ENCODE data around the gene GOSR1.
"Not testable (repeated sequence)": the region's sequence is repeated elsewhere in the genome, so short reads cannot be mapped to it uniquely, and the experiment has no call there.

GOSR1 gene

DNA sequence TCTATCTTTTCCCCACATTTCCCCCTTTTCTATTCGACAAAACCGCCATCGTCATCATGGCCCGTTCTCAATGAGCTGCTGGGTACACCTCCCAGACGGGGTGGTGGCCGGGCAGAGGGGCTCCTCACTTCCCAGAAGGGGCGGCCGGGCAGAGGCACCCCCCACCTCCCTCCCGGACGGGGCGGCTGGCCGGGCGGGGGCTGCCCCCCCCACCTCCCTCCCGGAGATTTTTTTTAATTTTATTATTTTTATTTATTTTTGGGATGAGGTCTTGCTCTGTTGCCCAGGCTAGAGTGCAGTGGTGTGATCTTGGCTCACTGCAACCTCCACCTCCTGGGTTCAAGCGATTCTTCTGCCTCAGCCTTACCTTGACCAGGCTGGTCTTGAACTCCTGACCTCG is 59.6 kb downstream of the GOSR1 start:
- H3K36me3 ChIP-seq (ENCODE audit: control insufficient read depth, insufficient read depth, low read length); H3K4me3 ChIP-seq (ENCODE audit: insufficient read depth, low read depth, low read length, poor library complexity, severe bottlenecking); DNase-seq; H3K4me1 ChIP-seq (ENCODE audit: control insufficient read depth, insufficient read depth, low read length, poor library complexity, severe bottlenecking); H3K9me3 ChIP-seq (ENCODE audit: control insufficient read depth, low read length); H3K27me3 ChIP-seq (replicated peaks; ENCODE audit: control insufficient read depth, insufficient read depth, low read length, poor library complexity, severe bottlenecking); H3K27ac ChIP-seq (ENCODE audit: insufficient read depth, low read length, poor library complexity, severe bottlenecking): not testable (repeated sequence)

GRCh38 chr17:30537667-30538066 is 60.5 kb downstream of the GOSR1 start:
- not testable (repeated sequence) for H3K4me3 ChIP-seq (ENCODE audit: insufficient read depth, low read depth, low read length, poor library complexity, severe bottlenecking); H3K9me3 ChIP-seq (ENCODE audit: control insufficient read depth, low read length); H3K27ac ChIP-seq (ENCODE audit: insufficient read depth, low read length, poor library complexity, severe bottlenecking); DNase-seq; H3K4me1 ChIP-seq (ENCODE audit: control insufficient read depth, insufficient read depth, low read length, poor library complexity, severe bottlenecking); H3K27me3 ChIP-seq (replicated peaks; ENCODE audit: control insufficient read depth, insufficient read depth, low read length, poor library complexity, severe bottlenecking); H3K36me3 ChIP-seq (ENCODE audit: control insufficient read depth, insufficient read depth, low read length)

DNA sequence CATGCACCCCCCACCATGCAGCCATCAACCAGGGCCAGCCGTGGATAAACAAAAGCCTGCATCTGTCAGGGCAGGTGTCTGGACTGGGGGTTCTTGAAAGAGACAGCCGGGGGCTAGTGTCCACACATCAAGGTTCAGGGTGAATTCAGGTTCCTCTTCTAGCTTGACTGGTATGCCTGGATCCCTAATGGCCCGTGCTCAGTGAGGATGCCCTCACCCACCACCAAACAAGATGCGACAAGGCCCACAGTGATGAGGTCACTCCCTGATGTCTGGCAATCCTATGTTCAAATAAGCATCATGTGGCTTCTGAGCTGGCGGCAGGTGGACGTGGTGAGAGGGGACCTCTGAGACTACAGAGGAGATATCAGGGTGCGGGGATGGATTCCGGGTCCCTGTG is 64.6 kb downstream of the GOSR1 start:
- H3K27me3 ChIP-seq (replicated peaks; ENCODE audit: control insufficient read depth, insufficient read depth, low read length, poor library complexity, severe bottlenecking) = no peaks in the 10 kb centered on the region
- H3K9me3 ChIP-seq (ENCODE audit: control insufficient read depth, low read length) = no peaks in the 10 kb centered on the region
- no peak for DNase-seq
- H3K4me1 ChIP-seq (ENCODE audit: control insufficient read depth, insufficient read depth, low read length, poor library complexity, severe bottlenecking) = no peaks in the 10 kb centered on the region
- H3K4me3 ChIP-seq (ENCODE audit: insufficient read depth, low read depth, low read length, poor library complexity, severe bottlenecking) = no peak overlapping the region
- no peak overlapping the region for H3K27ac ChIP-seq (ENCODE audit: insufficient read depth, low read length, poor library complexity, severe bottlenecking)
- H3K36me3 ChIP-seq (ENCODE audit: control insufficient read depth, insufficient read depth, low read length) = no peaks in the 10 kb centered on the region

- H3K4me1 ChIP-seq (ENCODE audit: control insufficient read depth, insufficient read depth, low read length, poor library complexity, severe bottlenecking) = no peaks in the 10 kb centered on the region
- H3K4me3 ChIP-seq (ENCODE audit: insufficient read depth, low read depth, low read length, poor library complexity, severe bottlenecking) = no peak overlapping the region
- no peaks in the 10 kb centered on the region for H3K27me3 ChIP-seq (replicated peaks; ENCODE audit: control insufficient read depth, insufficient read depth, low read length, poor library complexity, severe bottlenecking)
- no peak overlapping the region for H3K27ac ChIP-seq (ENCODE audit: insufficient read depth, low read length, poor library complexity, severe bottlenecking)
- no peaks in the 10 kb centered on the region for H3K9me3 ChIP-seq (ENCODE audit: control insufficient read depth, low read length)
- no peaks in the 10 kb centered on the region for H3K36me3 ChIP-seq (ENCODE audit: control insufficient read depth, insufficient read depth, low read length)
- DNase-seq = no peak
Measured at GRCh38 chr17:30543456-30543855, 66.2 kb downstream of the GOSR1 start.

- Histone ChIP-seq H3K27ac (ENCODE audit: insufficient read depth, low read length, poor library complexity, severe bottlenecking) (no peak overlapping the region), H3K4me3 (ENCODE audit: insufficient read depth, low read depth, low read length, poor library complexity, severe bottlenecking) (no peak overlapping the region), H3K4me1 (ENCODE audit: control insufficient read depth, insufficient read depth, low read length, poor library complexity, severe bottlenecking) (no peaks in the 10 kb centered on the region), H3K9me3 (ENCODE audit: control insufficient read depth, low read length) (no peaks in the 10 kb centered on the region), H3K36me3 (ENCODE audit: control insufficient read depth, insufficient read depth, low read length) (no peaks in the 10 kb centered on the region), H3K27me3 (replicated peaks; ENCODE audit: control insufficient read depth, insufficient read depth, low read length, poor library complexity, severe bottlenecking) (no peaks in the 10 kb centered on the region)
- no peak for DNase-seq
Measured at GRCh38 chr17:30545024-30545423, 67.8 kb downstream of the GOSR1 start.

- DNase-seq = no peak
- Histone ChIP-seq H3K27me3 (replicated peaks; ENCODE audit: control insufficient read depth, insufficient read depth, low read length, poor library complexity, severe bottlenecking) (no peaks in the 10 kb centered on the region), H3K36me3 (ENCODE audit: control insufficient read depth, insufficient read depth, low read length) (no peaks in the 10 kb centered on the region), H3K4me3 (ENCODE audit: insufficient read depth, low read depth, low read length, poor library complexity, severe bottlenecking) (no peak overlapping the region), H3K4me1 (ENCODE audit: control insufficient read depth, insufficient read depth, low read length, poor library complexity, severe bottlenecking) (no peaks in the 10 kb centered on the region), H3K27ac (ENCODE audit: insufficient read depth, low read length, poor library complexity, severe bottlenecking) (no peak overlapping the region), H3K9me3 (ENCODE audit: control insufficient read depth, low read length) (no peaks in the 10 kb centered on the region)
Measured at GRCh38 chr17:30547778-30548573, 70.8 kb downstream of the GOSR1 start.

DNA sequence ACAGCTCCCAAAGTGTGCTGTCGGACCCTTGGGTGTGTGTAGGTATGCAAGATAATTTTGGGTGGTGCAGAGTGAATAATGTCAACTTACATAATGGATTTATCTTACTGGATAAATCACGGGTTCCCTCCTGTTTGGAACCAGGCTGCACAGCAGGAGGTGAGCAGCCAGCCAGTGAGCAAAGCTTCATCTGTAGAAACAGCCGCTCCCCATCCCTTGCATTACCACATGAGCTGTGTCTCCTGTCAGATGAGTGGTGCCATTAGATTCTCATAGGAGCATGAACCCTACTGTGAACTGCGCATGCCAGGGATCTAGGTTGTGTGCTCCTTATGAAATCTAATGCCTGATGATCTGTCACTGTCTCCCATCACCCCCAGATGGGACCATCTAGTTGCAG is 72.0 kb downstream of the GOSR1 start:
- H3K27me3 ChIP-seq (replicated peaks; ENCODE audit: control insufficient read depth, insufficient read depth, low read length, poor library complexity, severe bottlenecking); H3K4me3 ChIP-seq (ENCODE audit: insufficient read depth, low read depth, low read length, poor library complexity, severe bottlenecking); DNase-seq; H3K27ac ChIP-seq (ENCODE audit: insufficient read depth, low read length, poor library complexity, severe bottlenecking); H3K9me3 ChIP-seq (ENCODE audit: control insufficient read depth, low read length); H3K36me3 ChIP-seq (ENCODE audit: control insufficient read depth, insufficient read depth, low read length); H3K4me1 ChIP-seq (ENCODE audit: control insufficient read depth, insufficient read depth, low read length, poor library complexity, severe bottlenecking): not testable (repeated sequence)

DNA sequence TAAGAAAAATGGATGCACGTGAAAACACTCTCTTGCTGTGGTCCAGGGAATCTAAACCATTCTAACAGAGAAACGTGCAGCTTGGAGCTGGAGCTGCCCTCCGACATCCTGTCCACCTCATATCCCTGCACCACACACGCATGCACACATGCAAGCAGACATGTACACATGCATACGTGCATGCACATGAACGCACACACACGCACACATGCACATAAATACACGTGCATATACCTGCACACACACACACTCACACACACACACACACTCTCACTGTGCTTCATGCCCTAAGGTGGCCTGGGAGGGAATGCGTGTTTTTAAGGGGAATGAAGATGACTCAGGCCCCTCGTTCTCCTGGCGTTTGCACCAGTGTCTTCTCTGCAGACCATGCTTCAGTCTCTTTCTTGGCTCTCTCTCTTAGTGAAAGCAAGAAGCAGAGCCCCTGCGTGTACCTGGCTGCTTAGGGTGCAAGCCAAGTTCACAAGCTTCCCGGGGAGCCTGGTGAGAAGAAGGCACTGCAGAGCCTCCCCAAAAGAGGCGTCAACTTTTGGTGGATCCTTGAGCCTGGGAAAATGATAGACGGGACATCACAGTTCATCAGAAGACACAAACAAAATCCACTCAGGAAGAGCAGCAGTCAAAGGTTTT is 72.8 kb downstream of the GOSR1 start:
- DNase-seq = no peak
- Histone ChIP-seq H3K27ac (ENCODE audit: insufficient read depth, low read length, poor library complexity, severe bottlenecking) (no peak overlapping the region), H3K4me3 (ENCODE audit: insufficient read depth, low read depth, low read length, poor library complexity, severe bottlenecking) (no peak overlapping the region), H3K4me1 (ENCODE audit: control insufficient read depth, insufficient read depth, low read length, poor library complexity, severe bottlenecking) (no peaks in the 10 kb centered on the region), H3K36me3 (ENCODE audit: control insufficient read depth, insufficient read depth, low read length) (no peaks in the 10 kb centered on the region), H3K27me3 (replicated peaks; ENCODE audit: control insufficient read depth, insufficient read depth, low read length, poor library complexity, severe bottlenecking) (no peaks in the 10 kb centered on the region), H3K9me3 (ENCODE audit: control insufficient read depth, low read length) (no peaks in the 10 kb centered on the region)

- Histone ChIP-seq H3K9me3 (ENCODE audit: control insufficient read depth, low read length) (no peaks in the 10 kb centered on the region), H3K27ac (ENCODE audit: insufficient read depth, low read length, poor library complexity, severe bottlenecking) (no peak overlapping the region), H3K27me3 (replicated peaks; ENCODE audit: control insufficient read depth, insufficient read depth, low read length, poor library complexity, severe bottlenecking) (no peaks in the 10 kb centered on the region), H3K36me3 (ENCODE audit: control insufficient read depth, insufficient read depth, low read length) (no peaks in the 10 kb centered on the region), H3K4me1 (ENCODE audit: control insufficient read depth, insufficient read depth, low read length, poor library complexity, severe bottlenecking) (no peaks in the 10 kb centered on the region), H3K4me3 (ENCODE audit: insufficient read depth, low read depth, low read length, poor library complexity, severe bottlenecking) (no peak overlapping the region)
- DNase-seq = no peak
Measured at GRCh38 chr17:30550512-30551273, 73.5 kb downstream of the GOSR1 start.

Data from effector memory CD4-positive, alpha-beta T cell (primary cell).